Panc1 (cell line): ENCODE data around the gene CDKN2B-AS1. TPM values are rescaled to one million over a fixed set of nuclear protein-coding genes. Genes with fewer than 3 reads are reported as not detected.
"Not testable (repeated sequence)": the region's sequence is repeated elsewhere in the genome, so short reads cannot be mapped to it uniquely, and the experiment has no call there.

Experiments used
- ATAC-seq: fragments of 200-7000 bp; cut with Tn5 transposase; 2 replicates; pipeline ENCODE4 v1.9.1; 2020; ENCODE audit warnings: mild to moderate bottlenecking, moderate library complexity
- BruUV-seq: library from RNA; stranded (reverse); fragments of 400-500 nt; replicated peaks from 2 replicates; lab custom pipeline; 2021; lab: Mats Ljungman, UMichigan
- CTCF ChIA-PET: fragments of 300-600 bp; sonication (Branson Sonifier 250); formaldehyde crosslinking; loops from one replicate; lab custom pipeline; 2022; ENCODE audit warnings: antibody characterized with exemption; lab: Charles Lee
- POLR2A ChIA-PET: fragments of 300-600 bp; sonication (Branson Sonifier 250); formaldehyde crosslinking; loops from one replicate; lab custom pipeline; 2022; ENCODE audit warnings: antibody characterized with exemption; lab: Charles Lee
- DNase-seq: peaks from one replicate; pipeline ENCODE4 v3.0.0-alpha.2; 2010; ENCODE audit warnings: low read depth, low spot score
- H3K27ac ChIP-seq: 2 replicates; pipeline ENCODE4 v1.5.1; 2011; ENCODE audit warnings: mild to moderate bottlenecking, low read length, inconsistent platforms
- H3K27me3 ChIP-seq: fragments of 200-500 bp; sonication (Bioruptor generic); 2 replicates; pipeline ENCODE4 v1.6.0; 2014; ENCODE audit warnings: low read length, inconsistent platforms; ENCODE audit not compliant: control insufficient read depth, insufficient read depth
- H3K36me3 ChIP-seq: fragments of 200-500 bp; sonication (Bioruptor generic); 2 replicates; pipeline ENCODE4 v1.5.1; 2014; ENCODE audit warnings: inconsistent platforms, mild to moderate bottlenecking, low read length, moderate library complexity; ENCODE audit not compliant: control insufficient read depth, insufficient read depth
- H3K4me1 ChIP-seq: 2 replicates; pipeline ENCODE4 v1.5.1; 2011; ENCODE audit warnings: inconsistent platforms, mild to moderate bottlenecking, low read length, moderate library complexity; ENCODE audit not compliant: control insufficient read depth, insufficient read depth
- H3K4me3 ChIP-seq, 2 experiments: 2 replicates each; pipeline ENCODE4 v1.5.1; 2011 to 2012; ENCODE audit warnings: low read depth in 2 of 2, low read length in 2 of 2, mild to moderate bottlenecking in 2 of 2, inconsistent platforms in 1 of 2, moderate library complexity in 1 of 2
- H3K9me3 ChIP-seq: fragments of 200-500 bp; sonication (Bioruptor generic); 2 replicates; pipeline ENCODE4 v1.5.1; 2014; ENCODE audit warnings: low read depth, mild to moderate bottlenecking, inconsistent platforms, low read length, moderate library complexity; ENCODE audit not compliant: control insufficient read depth, insufficient read depth
- POLR2AphosphoS5 ChIP-seq: IDR thresholded peaks from 2 replicates; pipeline ENCODE4 v1.6.1; 2012; ENCODE audit warnings: mild to moderate bottlenecking, low read depth, low read length, moderate library complexity
- SIN3A ChIP-seq: IDR thresholded peaks from 2 replicates; pipeline ENCODE4 v1.6.1; 2012; ENCODE audit warnings: low read depth, mild to moderate bottlenecking, low read length, moderate library complexity, borderline replicate concordance; ENCODE audit not compliant: insufficient read depth
- TCF7L2 ChIP-seq: IDR thresholded peaks from 2 replicates; pipeline ENCODE4 v1.6.1; 2011; ENCODE audit warnings: mild to moderate bottlenecking, low read depth, low read length, inconsistent platforms
- in situ Hi-C: cut with HindIII; loops from 2 replicates; pipeline ENCODE4 v1.10.0; 2016; ENCODE audit warnings: low sequenced_read_pairs, low pct_unique_long_range_greater_than_20kb
- intact Hi-C: fragments of 100-400 bp; cut with micrococcal nuclease; formaldehyde crosslinking; loops from one replicate; pipeline ENCODE4 v1.10.0; 2022; ENCODE audit not compliant: unreplicated experiment
- total RNA-seq: library from RNA; stranded (reverse); gene quantifications from one replicate; pipeline ENCODE4 v1.2.1, GENCODE V29; 2021; ENCODE audit not compliant: unreplicated experiment
- TF ChIP-seq, protein P1 (sequence below), 2 experiments: IDR thresholded peaks; 2 replicates each; pipeline ENCODE4 v1.6.1; 2011 to 2012; ENCODE audit warnings: low read depth in 2 of 2, control low read depth in 1 of 2, low read length in 1 of 2, mild to moderate bottlenecking in 1 of 2, moderate library complexity in 1 of 2; ENCODE audit not compliant: insufficient read depth in 1 of 2
- TF ChIP-seq, protein P2 (sequence below): fragments of 450-650 bp; IDR thresholded peaks from 2 replicates; pipeline ENCODE4 v1.5.1; 2017; ENCODE audit warnings: mild to moderate bottlenecking

CDKN2B-AS1 gene
- total RNA-seq, 1 experiment from 2014 or later = not detected

DNA sequence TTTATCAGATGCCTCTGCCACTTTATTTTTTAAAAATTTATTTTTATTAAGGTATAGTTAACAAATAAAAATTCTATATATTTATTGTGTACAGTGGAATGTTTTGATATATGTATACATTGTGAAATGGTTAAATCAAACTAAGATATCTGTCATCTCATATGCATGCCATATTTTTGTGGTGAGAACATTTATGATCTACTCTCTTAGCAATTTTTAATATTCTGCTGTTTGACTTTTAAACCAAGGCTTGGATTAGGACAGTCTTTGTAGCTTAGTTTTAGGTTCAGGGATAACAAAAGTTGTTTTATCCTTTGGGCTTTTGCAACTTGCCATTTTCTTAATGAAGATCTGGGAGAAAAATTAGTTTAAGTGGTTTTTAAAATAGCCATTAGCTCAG lies 60.5 kb downstream of the CDKN2B-AS1 start:
- no peaks in the 10 kb centered on the region for H3K4me1 ChIP-seq
- no TSS peak for BruUV-seq
- in situ Hi-C loops (no loop called here), intact Hi-C loops (no loop called here)
- H3K27me3 ChIP-seq = no peaks in the 10 kb centered on the region
- CTCF ChIA-PET = no interaction called here
- no peaks in the 10 kb centered on the region for H3K9me3 ChIP-seq
- H3K36me3 ChIP-seq = no peaks in the 10 kb centered on the region
- no peak overlapping the region for H3K27ac ChIP-seq
- POLR2A ChIA-PET = no interaction called here
- ATAC-seq (no peak), DNase-seq (no peak)
- no peak for TF ChIP-seq TCF7L2
- H3K4me3 ChIP-seq = no peak overlapping the region

DNA sequence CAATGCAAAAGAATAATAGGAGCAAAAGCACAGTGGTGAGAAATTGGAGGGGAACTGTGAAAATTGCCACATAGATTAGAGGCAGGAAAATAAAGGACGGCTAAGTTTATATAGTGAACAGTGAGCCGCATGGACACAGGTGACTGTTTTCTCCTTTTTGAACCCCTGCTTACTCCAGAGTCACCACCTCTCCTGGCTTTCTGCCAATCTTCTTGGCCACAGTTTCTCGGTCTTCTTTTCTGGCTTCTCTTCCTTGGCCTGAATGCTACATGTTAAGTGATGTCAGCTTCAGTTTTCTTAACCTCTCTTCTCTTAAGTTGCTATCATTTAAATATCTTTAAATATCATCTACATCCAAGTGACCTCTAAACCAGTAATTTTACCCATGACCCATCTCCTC lies 61.8 kb downstream of the CDKN2B-AS1 start:
- intact Hi-C loops (no loop called here), in situ Hi-C loops (no loop called here)
- ATAC-seq = no peak
- ChIA-PET POLR2A (no interaction called here), CTCF (no interaction called here)
- no peak for DNase-seq
- H3K36me3 ChIP-seq = no peaks in the 10 kb centered on the region
- H3K27ac ChIP-seq = no peak overlapping the region
- H3K4me3 ChIP-seq = no peak overlapping the region
- no peaks in the 10 kb centered on the region for H3K9me3 ChIP-seq
- H3K27me3 ChIP-seq = no peaks in the 10 kb centered on the region
- BruUV-seq = no TSS peak
- no peak for TF ChIP-seq SIN3A
- H3K4me1 ChIP-seq = no peaks in the 10 kb centered on the region

DNA sequence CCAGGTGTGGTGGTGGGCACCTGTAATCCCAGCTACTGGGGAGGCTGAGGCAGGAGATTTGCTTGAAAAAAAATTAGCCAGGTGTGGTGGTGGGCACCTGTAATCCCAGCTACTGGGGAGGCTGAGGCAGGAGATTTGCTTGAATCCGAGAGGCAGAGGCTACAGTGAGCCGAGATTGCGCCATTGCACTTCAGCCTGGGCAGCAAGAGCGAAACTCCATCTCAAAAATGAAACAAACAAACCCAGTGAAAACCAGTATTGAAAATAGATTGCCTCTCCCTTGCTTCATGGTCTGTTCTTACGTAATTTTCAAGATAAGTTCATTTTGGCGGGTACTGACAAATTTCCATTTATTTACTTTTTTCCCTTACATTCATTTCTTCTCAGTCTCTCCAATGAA lies 63.4 kb downstream of the CDKN2B-AS1 start:
- H3K27ac ChIP-seq, H3K27me3 ChIP-seq, intact Hi-C loops, H3K36me3 ChIP-seq, BruUV-seq, CTCF ChIA-PET, H3K4me1 ChIP-seq, DNase-seq, POLR2A ChIA-PET, H3K4me3 ChIP-seq, H3K9me3 ChIP-seq, in situ Hi-C loops, ATAC-seq: not testable (repeated sequence)

DNA sequence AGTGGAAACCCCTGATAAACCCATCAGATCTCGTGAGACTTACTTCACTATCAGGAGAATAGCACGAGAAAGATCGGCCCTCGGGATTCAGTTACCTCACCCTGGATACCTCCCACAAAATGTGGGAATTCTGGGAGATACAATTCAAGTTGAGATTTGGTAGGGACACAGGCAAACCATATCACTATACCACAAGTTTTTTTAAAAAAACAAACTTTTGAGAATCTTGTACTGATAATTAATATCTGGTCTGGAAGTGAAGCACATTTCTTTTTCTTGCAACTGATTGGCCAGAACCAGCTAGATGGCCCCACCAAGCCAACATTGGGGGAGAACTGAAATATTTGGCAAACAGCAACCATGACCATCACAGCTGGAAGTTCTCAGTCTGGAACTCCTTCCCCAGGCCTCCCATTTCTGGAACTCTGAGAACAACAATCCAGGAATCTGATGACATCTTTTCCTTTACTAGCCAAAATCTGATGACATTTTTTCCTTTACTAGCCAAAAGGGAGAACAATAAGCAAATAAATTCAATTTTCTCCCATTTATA lies 66.3 kb downstream of the CDKN2B-AS1 start:
- no peak for ATAC-seq

More for the DNA sequence above, 66.3 kb downstream of the CDKN2B-AS1 start:
- no TSS peak for BruUV-seq
- intact Hi-C loops = no loop called here
- in situ Hi-C loops = no loop called here
- Histone ChIP-seq H3K9me3 (no peaks in the 10 kb centered on the region), H3K27me3 (no peaks in the 10 kb centered on the region), H3K4me1 (no peaks in the 10 kb centered on the region), H3K4me3 (no peak overlapping the region), H3K27ac (no peak overlapping the region), H3K36me3 (no peaks in the 10 kb centered on the region)
- POLR2A ChIA-PET = no interaction called here
- CTCF ChIA-PET = no interaction called here
- TF ChIP-seq SIN3A = no peak
- TF ChIP-seq, protein P1, sequence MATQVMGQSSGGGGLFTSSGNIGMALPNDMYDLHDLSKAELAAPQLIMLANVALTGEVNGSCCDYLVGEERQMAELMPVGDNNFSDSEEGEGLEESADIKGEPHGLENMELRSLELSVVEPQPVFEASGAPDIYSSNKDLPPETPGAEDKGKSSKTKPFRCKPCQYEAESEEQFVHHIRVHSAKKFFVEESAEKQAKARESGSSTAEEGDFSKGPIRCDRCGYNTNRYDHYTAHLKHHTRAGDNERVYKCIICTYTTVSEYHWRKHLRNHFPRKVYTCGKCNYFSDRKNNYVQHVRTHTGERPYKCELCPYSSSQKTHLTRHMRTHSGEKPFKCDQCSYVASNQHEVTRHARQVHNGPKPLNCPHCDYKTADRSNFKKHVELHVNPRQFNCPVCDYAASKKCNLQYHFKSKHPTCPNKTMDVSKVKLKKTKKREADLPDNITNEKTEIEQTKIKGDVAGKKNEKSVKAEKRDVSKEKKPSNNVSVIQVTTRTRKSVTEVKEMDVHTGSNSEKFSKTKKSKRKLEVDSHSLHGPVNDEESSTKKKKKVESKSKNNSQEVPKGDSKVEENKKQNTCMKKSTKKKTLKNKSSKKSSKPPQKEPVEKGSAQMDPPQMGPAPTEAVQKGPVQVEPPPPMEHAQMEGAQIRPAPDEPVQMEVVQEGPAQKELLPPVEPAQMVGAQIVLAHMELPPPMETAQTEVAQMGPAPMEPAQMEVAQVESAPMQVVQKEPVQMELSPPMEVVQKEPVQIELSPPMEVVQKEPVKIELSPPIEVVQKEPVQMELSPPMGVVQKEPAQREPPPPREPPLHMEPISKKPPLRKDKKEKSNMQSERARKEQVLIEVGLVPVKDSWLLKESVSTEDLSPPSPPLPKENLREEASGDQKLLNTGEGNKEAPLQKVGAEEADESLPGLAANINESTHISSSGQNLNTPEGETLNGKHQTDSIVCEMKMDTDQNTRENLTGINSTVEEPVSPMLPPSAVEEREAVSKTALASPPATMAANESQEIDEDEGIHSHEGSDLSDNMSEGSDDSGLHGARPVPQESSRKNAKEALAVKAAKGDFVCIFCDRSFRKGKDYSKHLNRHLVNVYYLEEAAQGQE (IDR thresholded peaks at IDR 0.05; ENCODE audit: insufficient read depth in 1 of 2, low read depth in 2 of 2, low read length in 1 of 2) = no peak
- TF ChIP-seq TCF7L2 = no peak
- TF ChIP-seq, protein P2, sequence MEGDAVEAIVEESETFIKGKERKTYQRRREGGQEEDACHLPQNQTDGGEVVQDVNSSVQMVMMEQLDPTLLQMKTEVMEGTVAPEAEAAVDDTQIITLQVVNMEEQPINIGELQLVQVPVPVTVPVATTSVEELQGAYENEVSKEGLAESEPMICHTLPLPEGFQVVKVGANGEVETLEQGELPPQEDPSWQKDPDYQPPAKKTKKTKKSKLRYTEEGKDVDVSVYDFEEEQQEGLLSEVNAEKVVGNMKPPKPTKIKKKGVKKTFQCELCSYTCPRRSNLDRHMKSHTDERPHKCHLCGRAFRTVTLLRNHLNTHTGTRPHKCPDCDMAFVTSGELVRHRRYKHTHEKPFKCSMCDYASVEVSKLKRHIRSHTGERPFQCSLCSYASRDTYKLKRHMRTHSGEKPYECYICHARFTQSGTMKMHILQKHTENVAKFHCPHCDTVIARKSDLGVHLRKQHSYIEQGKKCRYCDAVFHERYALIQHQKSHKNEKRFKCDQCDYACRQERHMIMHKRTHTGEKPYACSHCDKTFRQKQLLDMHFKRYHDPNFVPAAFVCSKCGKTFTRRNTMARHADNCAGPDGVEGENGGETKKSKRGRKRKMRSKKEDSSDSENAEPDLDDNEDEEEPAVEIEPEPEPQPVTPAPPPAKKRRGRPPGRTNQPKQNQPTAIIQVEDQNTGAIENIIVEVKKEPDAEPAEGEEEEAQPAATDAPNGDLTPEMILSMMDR = no peak
- no peak for TF ChIP-seq POLR2AphosphoS5
- no peak for DNase-seq
